AG04449 (cell line): ENCODE data around the gene GSKIP.

ENCODE experiments used
- CTCF ChIA-PET: fragments of 350-600 bp; formaldehyde crosslinking; extraction: SDS; loops from one replicate; lab custom pipeline; 2021; ENCODE audit warnings: antibody characterized with exemption; lab: Yijun Ruan, JAX
- POLR2A ChIA-PET: fragments of 400-600, 350-600 bp; formaldehyde crosslinking; extraction: SDS; loops from one replicate; lab custom pipeline; 2020; ENCODE audit warnings: antibody characterized with exemption, inconsistent platforms; lab: Yijun Ruan, JAX
- DNase-seq: peaks from one replicate; pipeline ENCODE4 v3.0.0-alpha.2; 2010; ENCODE audit warnings: low read depth, low spot score
- H3K4me3 ChIP-seq: 2 replicates; pipeline ENCODE4 v1.5.1; 2011; ENCODE audit warnings: low read depth, mild to moderate bottlenecking, control low read depth, low read length
- TF ChIP-seq, protein P1 (sequence below): IDR thresholded peaks from one replicate; pipeline ENCODE4 v1.5.1; 2011; ENCODE audit warnings: mild to moderate bottlenecking, moderate library complexity, low read length, control low read depth, inconsistent platforms; ENCODE audit not compliant: insufficient read depth; ENCODE audit errors: missing control alignments

Gene GSKIP

DNA sequence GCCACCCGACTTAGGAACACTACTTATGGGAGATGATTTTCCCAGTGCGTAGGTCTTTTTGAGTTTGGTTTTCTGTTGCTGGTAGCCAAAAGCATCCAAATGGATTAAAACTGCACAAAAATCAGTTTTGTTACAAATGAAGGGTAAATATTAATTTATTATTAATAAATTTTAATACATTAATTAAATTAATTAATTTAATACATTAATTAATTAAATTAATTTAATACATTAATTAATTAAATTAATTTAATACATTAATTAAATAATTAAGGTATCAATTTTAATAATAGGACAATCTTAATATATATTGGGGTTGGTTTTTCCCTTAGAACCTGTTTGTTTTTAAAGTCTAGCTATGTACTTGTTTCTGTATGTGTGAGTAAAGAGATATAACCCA lies 52.2 kb downstream of the GSKIP start:
- TF ChIP-seq, protein P1, sequence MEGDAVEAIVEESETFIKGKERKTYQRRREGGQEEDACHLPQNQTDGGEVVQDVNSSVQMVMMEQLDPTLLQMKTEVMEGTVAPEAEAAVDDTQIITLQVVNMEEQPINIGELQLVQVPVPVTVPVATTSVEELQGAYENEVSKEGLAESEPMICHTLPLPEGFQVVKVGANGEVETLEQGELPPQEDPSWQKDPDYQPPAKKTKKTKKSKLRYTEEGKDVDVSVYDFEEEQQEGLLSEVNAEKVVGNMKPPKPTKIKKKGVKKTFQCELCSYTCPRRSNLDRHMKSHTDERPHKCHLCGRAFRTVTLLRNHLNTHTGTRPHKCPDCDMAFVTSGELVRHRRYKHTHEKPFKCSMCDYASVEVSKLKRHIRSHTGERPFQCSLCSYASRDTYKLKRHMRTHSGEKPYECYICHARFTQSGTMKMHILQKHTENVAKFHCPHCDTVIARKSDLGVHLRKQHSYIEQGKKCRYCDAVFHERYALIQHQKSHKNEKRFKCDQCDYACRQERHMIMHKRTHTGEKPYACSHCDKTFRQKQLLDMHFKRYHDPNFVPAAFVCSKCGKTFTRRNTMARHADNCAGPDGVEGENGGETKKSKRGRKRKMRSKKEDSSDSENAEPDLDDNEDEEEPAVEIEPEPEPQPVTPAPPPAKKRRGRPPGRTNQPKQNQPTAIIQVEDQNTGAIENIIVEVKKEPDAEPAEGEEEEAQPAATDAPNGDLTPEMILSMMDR, result no peak
- no peak for DNase-seq
- ChIA-PET POLR2A (no interaction called here), CTCF (interaction anchor here (0.8 kb wide), 1 partner anchor 81 kb away, joined by 3 read pairs; no protein-coding TSS in a partner anchor)
- H3K4me3 ChIP-seq, result no peak overlapping the region

DNA sequence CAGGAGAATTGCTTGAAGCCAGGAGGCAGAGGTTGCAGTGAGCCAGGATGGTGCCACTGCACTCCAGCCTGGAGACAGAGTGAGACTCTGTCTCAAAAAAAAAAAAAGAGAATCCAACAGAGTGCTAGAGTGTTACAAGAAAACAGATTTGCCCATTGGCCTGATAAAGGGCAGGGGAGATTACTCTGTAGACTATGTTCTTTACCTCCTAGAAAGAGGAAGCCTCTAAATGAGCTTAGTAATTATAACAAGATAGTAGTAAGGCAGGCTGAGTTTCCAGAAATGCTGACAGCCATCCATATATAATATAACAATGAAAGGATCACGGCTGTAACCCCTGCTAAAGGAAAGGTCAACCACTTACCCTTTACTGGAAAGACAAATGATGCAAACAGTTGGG lies 53.0 kb downstream of the GSKIP start:
- CTCF ChIA-PET, result interaction anchor here (1.5 kb wide), 1 partner anchor 120 kb away, joined by 6 read pairs; no protein-coding TSS in a partner anchor
- TF ChIP-seq, protein P1, result no peak
- no peak overlapping the region for H3K4me3 ChIP-seq
- POLR2A ChIA-PET, result no interaction called here
- DNase-seq, result no peak

DNA sequence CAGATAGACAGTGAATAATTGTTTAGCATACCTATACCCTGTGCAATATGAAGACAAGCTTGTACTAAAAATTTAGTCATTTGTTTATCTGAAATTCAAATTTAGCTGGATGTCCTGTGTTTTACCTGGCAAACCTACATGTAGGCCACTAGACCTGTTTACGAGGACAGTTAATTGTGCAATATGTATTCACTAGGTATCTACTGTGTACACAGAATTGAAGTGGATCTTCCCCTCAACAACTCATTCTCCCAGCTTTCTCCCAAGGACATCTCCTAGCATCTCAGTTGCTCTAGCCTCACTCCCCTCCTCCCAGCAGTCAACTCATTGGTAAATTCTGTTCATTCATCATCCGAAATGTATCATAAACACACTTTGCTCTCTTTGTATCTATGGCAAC lies 53.9 kb downstream of the GSKIP start:
- no peak for DNase-seq
- POLR2A ChIA-PET, result no interaction called here
- TF ChIP-seq, protein P1, result no peak
- no peak overlapping the region for H3K4me3 ChIP-seq
- CTCF ChIA-PET, result interaction anchor here (1.2 to 1.5 kb wide), 2 partner anchors 121 to 316 kb away, joined by 3 to 6 read pairs; no protein-coding TSS in a partner anchor

DNA sequence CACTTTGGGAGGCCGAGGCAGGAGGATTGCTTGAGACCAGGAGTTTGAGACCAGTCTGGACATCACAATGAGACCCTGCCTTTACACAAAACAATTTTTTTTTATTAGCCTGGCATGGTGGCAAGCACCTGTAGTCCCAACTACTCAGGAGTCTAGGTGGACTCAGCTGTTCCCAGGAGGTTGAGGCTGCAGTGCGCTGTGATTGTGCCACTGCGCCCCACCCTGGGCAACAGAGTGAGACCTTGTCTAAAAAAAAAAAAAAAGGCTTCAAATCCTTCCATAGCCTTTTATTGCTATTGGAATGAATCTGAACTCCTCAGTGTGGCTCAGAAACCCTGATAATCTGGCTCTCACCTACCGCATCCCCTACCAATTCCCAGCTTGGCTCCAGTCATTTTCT lies 54.7 kb downstream of the GSKIP start:
- TF ChIP-seq, protein P1, result no peak
- no peak for DNase-seq
- H3K4me3 ChIP-seq, result no peak overlapping the region
- ChIA-PET CTCF (interaction anchor here (1.2 to 1.5 kb wide), 2 partner anchors 122 to 316 kb away, joined by 3 to 6 read pairs; no protein-coding TSS in a partner anchor), POLR2A (no interaction called here)

DNA sequence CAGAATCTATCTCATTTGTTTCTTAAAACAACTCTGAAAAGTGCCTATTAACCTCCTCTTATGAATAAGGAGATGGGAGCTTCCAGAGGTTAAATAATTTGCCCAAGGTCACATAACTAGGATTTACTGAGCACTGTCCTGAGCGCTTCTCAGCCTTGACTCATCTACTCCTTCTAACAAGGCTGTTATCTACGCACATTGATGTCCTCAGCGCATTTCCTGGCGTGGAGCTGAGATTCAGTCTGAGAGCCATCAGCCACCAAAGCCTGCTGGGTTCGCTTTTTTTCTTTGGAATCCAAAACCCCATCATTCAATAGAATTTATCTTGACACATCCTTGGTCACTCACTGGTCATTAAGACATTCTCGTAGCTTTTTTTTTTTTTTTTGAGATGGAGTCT lies 57.9 kb downstream of the GSKIP start:
- no peak overlapping the region for H3K4me3 ChIP-seq
- ChIA-PET POLR2A (no interaction called here), CTCF (interaction anchor here (1.5 to 8.2 kb wide), 5 partner anchors 15 to 320 kb away, joined by 3 to 114 read pairs (median 5); no protein-coding TSS in a partner anchor)
- no peak for DNase-seq
- TF ChIP-seq, protein P1, result no peak

DNA sequence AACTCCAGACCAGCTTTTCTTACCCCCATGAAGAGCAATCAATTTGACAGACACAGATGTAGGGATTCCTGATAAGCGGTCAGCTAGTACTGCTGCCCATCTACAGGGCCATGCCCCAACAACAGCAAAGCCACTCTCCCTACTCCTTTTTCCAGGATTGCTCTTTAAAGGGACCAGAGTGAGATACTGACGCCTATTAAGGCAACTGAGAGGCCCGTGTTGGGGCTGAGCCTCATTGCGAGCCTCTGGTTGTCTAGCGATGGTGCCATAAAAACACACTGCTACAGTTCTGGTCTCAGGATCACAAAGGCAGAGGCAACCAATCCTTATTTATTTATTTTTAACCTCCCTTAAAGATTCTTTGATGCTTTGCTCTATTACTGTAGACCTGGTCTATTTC lies 59.7 kb downstream of the GSKIP start:
- TF ChIP-seq, protein P1, result no peak

More for the DNA sequence above, 59.7 kb downstream of the GSKIP start:
- ChIA-PET CTCF (interaction anchor here (1.1 to 8.2 kb wide), 10 partner anchors 11 to 425 kb away, joined by 3 to 114 read pairs (median 9); no protein-coding TSS in a partner anchor), POLR2A (no interaction called here)
- no peak for DNase-seq
- H3K4me3 ChIP-seq, result no peak overlapping the region
